RWPE1 (cell line): Measurements from ENCODE around the gene ADAMTS17.

Experiments used
- CTCF ChIA-PET: fragments of 350-600 bp; sonication (Branson Sonifier 250); formaldehyde crosslinking; extraction: SDS; loops from one replicate; lab custom pipeline; 2021; lab: Yijun Ruan, JAX
- POLR2A ChIA-PET: fragments of 400-600 bp; formaldehyde crosslinking; extraction: SDS; loops from one replicate; lab custom pipeline; 2020; ENCODE audit warnings: antibody characterized with exemption; ENCODE audit not compliant: low non-redundant PET; lab: Yijun Ruan, JAX
- DNase-seq: peaks from one replicate; pipeline ENCODE4 v3.0.0; 2012; ENCODE audit warnings: low spot score
- H3K27ac ChIP-seq: fragments of 450-650 bp; 2 replicates; pipeline ENCODE4 v1.5.1; 2017
- CTCF ChIP-seq: fragments of 450-650 bp; conservative IDR thresholded peaks from 2 replicates; pipeline ENCODE4 v1.5.1; 2017; ENCODE audit warnings: low read depth, mild to moderate bottlenecking

The ADAMTS17 gene

GRCh38 chr15:100033140-100033857 lies 308.5 kb downstream of the ADAMTS17 start:
- peak overlapping the region; percentile 44 for H3K27ac ChIP-seq
- no peak for TF ChIP-seq CTCF
- ChIA-PET CTCF (no interaction called here), POLR2A (no interaction called here)
- no peak for DNase-seq

- POLR2A ChIA-PET = no interaction called here
- no peak for DNase-seq
- CTCF ChIA-PET = interaction anchor here (0.6 to 0.7 kb wide), 2 partner anchors 10 to 69 kb away, joined by 3 read pairs; no protein-coding TSS in a partner anchor
- no peak for TF ChIP-seq CTCF
- no peak overlapping the region for H3K27ac ChIP-seq
These were observed 309.3 kb downstream of the ADAMTS17 start for GRCh38 chr15:100032358-100033085.

GRCh38 chr15:100031665-100032357 lies 310.0 kb downstream of the ADAMTS17 start:
- DNase-seq = no peak
- POLR2A ChIA-PET = no interaction called here
- CTCF ChIA-PET = interaction anchor here (0.6 kb wide), 1 partner anchor 68 kb away, joined by 3 read pairs; no protein-coding TSS in a partner anchor
- no peak for TF ChIP-seq CTCF
- no peak overlapping the region for H3K27ac ChIP-seq

GRCh38 chr15:100030586-100031229 lies 311.1 kb downstream of the ADAMTS17 start:
- DNase-seq = peak; percentile 56
- POLR2A ChIA-PET = no interaction called here
- peak overlapping the region; percentile 67 for H3K27ac ChIP-seq
- CTCF ChIA-PET = no interaction called here
- no peak for TF ChIP-seq CTCF

- TF ChIP-seq CTCF = no peak
- CTCF ChIA-PET = no interaction called here
- no peak for DNase-seq
- H3K27ac ChIP-seq = peak overlapping the region; percentile 67
- POLR2A ChIA-PET = no interaction called here
These were observed 311.8 kb downstream of the ADAMTS17 start for GRCh38 chr15:100029868-100030479.
